K562 (cell line): ENCODE data around the gene ICA1. TPM values are rescaled to one million over a fixed set of nuclear protein-coding genes. Genes with fewer than 3 reads are reported as not detected.

ENCODE experiments used
- ATF1 ChIP-seq, 2 experiments: fragments of 450-650 bp in 1 of 2; IDR thresholded peaks; 2 replicates each; pipeline ENCODE4 v1.6.1; 2016; ENCODE audit warnings: missing compliant biosample characterization in 1 of 2, missing genetic modification characterization in 1 of 2
- CREM ChIP-seq: IDR thresholded peaks from 2 replicates; pipeline ENCODE4 v1.6.1; 2014; ENCODE audit warnings: antibody characterized with exemption, low read depth
- HCFC1 ChIP-seq: IDR thresholded peaks from 2 replicates; pipeline ENCODE4 v1.6.1; 2012; ENCODE audit warnings: low read depth, low read length, improper control_type of control experiment
- KLF16 ChIP-seq: IDR thresholded peaks from 2 replicates; pipeline ENCODE4 v1.6.1; 2016; ENCODE audit warnings: antibody characterized with exemption
- NONO ChIP-seq, 2 experiments: fragments of 200-400 bp in 1 of 2; fragments of 450-650 bp in 1 of 2; formaldehyde crosslinking in 1 of 2; IDR thresholded peaks; 2 replicates each; pipeline ENCODE4 v1.6.1; 2017; ENCODE audit warnings: low read depth in 2 of 2, mild to moderate bottlenecking in 2 of 2, moderate library complexity in 2 of 2, low read length in 1 of 2
- SMAD4 ChIP-seq: fragments of 250-450 bp; sonication (Bioruptor Pico); conservative IDR thresholded peaks from 2 replicates; pipeline ENCODE4 v1.8.0; 2021; ENCODE audit warnings: inconsistent platforms, mild to moderate bottlenecking, moderate library complexity
- ZNF436 ChIP-seq: fragments of 250-450, 450-650 bp; sonication (Bioruptor Pico); formaldehyde crosslinking; IDR thresholded peaks from 2 replicates; pipeline ENCODE4 v1.7.0; 2020; ENCODE audit warnings: mild to moderate bottlenecking
- polyA plus RNA-seq, 8 experiments: library from polyadenylated mRNA; depleted of rRNA in 4 of 8; stranded (reverse) in 5 of 8; unstranded in 3 of 8; fragments of >200 nt; fragmentation: Nextera tagmentation in 2 of 8; fragmentation: Illumina TruSeq in 1 of 8; extraction: Ambion mirVana in 2 of 8; extraction: Trizol in 1 of 8; gene quantifications; 2 replicates each; pipeline versions ENCODE4 v1.2.1 to v1.2.3, GENCODE V29; 2011 to 2014; ENCODE audit warnings: inconsistent platforms in 1 of 8, missing spikeins in 1 of 8
- total RNA-seq, 7 experiments: library from RNA; depleted of rRNA in 6 of 7; stranded (reverse); fragments of >200 nt in 6 of 7; fragmentation: Illumina TruSeq in 2 of 7; extraction: Trizol in 2 of 7; gene quantifications; 2 replicates each; pipeline versions ENCODE4 v1.2.1 to v1.2.3, GENCODE V29; 2011 to 2021; ENCODE audit warnings: low replicate concordance in 1 of 7
- TF ChIP-seq, protein P1 (sequence below): fragments of 250-450 bp; sonication (Bioruptor Pico); IDR thresholded peaks from 2 replicates; pipeline ENCODE4 v1.5.0; 2020; ENCODE audit warnings: mild to moderate bottlenecking, borderline replicate concordance
- TF ChIP-seq, protein P2 (sequence below): fragments of 450-650 bp; formaldehyde crosslinking; conservative IDR thresholded peaks from 2 replicates; pipeline ENCODE4 v1.4.0; 2022; ENCODE audit warnings: mild to moderate bottlenecking, missing genetic modification characterization
- TF ChIP-seq, protein P3 (sequence below): fragments of 450-650 bp; IDR thresholded peaks from 2 replicates; pipeline ENCODE4 v1.6.1; 2016; ENCODE audit warnings: mild to moderate bottlenecking, moderate library complexity

ICA1 gene
- total and polyA plus RNA-seq, 9 of the 15 experiments (the other 6 are each of a cell fraction or from before 2014, with no cell fraction given) = 7.1 to 22.3 (median 16.4) TPM

DNA sequence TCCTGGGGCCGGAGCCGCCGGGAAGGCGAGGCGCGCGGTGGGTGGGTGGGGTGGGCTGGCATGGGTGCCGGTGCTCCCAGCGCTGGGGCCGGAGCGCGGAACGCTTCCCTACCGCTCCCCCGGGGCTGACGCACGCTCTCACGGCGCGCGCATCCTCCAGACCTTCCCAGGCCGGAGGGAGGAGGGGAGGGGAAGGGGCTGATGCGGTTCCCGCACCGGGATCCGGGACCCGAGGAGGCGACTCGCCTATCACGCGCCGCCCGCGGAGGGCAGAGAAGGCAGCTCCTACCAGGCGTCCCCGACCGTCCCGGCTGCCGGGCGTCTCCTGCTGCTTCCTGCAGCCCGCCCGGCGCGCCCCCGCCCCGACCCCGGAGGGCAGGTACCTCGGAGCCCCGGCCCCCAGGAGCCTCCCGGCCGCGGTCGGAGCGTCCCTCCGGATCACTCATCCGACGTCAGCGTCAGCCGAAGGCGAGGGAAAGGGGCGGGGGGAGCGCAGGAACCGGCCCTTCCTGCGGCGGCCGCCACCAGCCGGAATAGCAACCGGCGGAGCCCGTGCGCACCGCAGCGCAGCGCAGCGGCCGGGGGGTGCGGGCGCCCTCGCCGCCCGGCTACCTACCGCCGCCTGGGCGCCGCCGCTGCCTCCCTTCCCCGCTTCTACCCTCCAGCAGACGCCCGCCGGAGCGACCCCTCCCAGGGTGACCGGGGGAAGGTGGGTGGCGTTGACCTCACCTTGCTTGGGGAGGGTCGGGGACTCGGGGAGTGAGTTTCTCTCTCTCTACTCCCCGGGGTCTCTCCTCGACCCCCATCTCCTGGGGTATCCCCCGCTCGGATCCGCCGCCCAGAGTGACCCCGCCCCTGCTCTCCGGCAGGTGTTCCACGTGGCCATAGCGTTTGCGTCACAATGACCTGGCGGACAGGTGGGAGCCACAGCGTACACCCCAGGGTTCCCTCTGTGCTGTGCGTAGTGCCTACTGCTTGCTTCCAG is at the start of gene ICA1 (continued):
- TF ChIP-seq SMAD4 (CRISPR knock-in tag) = peak; percentile 80
- TF ChIP-seq, protein P1, sequence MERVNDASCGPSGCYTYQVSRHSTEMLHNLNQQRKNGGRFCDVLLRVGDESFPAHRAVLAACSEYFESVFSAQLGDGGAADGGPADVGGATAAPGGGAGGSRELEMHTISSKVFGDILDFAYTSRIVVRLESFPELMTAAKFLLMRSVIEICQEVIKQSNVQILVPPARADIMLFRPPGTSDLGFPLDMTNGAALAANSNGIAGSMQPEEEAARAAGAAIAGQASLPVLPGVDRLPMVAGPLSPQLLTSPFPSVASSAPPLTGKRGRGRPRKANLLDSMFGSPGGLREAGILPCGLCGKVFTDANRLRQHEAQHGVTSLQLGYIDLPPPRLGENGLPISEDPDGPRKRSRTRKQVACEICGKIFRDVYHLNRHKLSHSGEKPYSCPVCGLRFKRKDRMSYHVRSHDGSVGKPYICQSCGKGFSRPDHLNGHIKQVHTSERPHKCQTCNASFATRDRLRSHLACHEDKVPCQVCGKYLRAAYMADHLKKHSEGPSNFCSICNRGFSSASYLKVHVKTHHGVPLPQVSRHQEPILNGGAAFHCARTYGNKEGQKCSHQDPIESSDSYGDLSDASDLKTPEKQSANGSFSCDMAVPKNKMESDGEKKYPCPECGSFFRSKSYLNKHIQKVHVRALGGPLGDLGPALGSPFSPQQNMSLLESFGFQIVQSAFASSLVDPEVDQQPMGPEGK (CRISPR knock-in tag) = no peak
- TF ChIP-seq CREM = peak; percentile 70
- TF ChIP-seq, protein P2, sequence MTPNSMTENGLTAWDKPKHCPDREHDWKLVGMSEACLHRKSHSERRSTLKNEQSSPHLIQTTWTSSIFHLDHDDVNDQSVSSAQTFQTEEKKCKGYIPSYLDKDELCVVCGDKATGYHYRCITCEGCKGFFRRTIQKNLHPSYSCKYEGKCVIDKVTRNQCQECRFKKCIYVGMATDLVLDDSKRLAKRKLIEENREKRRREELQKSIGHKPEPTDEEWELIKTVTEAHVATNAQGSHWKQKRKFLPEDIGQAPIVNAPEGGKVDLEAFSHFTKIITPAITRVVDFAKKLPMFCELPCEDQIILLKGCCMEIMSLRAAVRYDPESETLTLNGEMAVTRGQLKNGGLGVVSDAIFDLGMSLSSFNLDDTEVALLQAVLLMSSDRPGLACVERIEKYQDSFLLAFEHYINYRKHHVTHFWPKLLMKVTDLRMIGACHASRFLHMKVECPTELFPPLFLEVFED (CRISPR knock-in tag) = no peak
- TF ChIP-seq NONO (IDR thresholded peaks at IDR 0.05; ENCODE audit: low read depth in 2 of 2, low read length in 1 of 2) = peak; percentile 43 to 65; a peak in 2 of 4 replicates
- TF ChIP-seq ATF1 (CRISPR knock-in tag; IDR thresholded peaks at IDR 0.05) = no peak
- peak; percentile 80 for TF ChIP-seq ATF1 (tag; IDR thresholded peaks at IDR 0.05)
- no peak for TF ChIP-seq ZNF436 (CRISPR knock-in tag)
- peak; percentile 21; the same call in 1 of the 2 replicates for TF ChIP-seq HCFC1
- TF ChIP-seq, protein P3, sequence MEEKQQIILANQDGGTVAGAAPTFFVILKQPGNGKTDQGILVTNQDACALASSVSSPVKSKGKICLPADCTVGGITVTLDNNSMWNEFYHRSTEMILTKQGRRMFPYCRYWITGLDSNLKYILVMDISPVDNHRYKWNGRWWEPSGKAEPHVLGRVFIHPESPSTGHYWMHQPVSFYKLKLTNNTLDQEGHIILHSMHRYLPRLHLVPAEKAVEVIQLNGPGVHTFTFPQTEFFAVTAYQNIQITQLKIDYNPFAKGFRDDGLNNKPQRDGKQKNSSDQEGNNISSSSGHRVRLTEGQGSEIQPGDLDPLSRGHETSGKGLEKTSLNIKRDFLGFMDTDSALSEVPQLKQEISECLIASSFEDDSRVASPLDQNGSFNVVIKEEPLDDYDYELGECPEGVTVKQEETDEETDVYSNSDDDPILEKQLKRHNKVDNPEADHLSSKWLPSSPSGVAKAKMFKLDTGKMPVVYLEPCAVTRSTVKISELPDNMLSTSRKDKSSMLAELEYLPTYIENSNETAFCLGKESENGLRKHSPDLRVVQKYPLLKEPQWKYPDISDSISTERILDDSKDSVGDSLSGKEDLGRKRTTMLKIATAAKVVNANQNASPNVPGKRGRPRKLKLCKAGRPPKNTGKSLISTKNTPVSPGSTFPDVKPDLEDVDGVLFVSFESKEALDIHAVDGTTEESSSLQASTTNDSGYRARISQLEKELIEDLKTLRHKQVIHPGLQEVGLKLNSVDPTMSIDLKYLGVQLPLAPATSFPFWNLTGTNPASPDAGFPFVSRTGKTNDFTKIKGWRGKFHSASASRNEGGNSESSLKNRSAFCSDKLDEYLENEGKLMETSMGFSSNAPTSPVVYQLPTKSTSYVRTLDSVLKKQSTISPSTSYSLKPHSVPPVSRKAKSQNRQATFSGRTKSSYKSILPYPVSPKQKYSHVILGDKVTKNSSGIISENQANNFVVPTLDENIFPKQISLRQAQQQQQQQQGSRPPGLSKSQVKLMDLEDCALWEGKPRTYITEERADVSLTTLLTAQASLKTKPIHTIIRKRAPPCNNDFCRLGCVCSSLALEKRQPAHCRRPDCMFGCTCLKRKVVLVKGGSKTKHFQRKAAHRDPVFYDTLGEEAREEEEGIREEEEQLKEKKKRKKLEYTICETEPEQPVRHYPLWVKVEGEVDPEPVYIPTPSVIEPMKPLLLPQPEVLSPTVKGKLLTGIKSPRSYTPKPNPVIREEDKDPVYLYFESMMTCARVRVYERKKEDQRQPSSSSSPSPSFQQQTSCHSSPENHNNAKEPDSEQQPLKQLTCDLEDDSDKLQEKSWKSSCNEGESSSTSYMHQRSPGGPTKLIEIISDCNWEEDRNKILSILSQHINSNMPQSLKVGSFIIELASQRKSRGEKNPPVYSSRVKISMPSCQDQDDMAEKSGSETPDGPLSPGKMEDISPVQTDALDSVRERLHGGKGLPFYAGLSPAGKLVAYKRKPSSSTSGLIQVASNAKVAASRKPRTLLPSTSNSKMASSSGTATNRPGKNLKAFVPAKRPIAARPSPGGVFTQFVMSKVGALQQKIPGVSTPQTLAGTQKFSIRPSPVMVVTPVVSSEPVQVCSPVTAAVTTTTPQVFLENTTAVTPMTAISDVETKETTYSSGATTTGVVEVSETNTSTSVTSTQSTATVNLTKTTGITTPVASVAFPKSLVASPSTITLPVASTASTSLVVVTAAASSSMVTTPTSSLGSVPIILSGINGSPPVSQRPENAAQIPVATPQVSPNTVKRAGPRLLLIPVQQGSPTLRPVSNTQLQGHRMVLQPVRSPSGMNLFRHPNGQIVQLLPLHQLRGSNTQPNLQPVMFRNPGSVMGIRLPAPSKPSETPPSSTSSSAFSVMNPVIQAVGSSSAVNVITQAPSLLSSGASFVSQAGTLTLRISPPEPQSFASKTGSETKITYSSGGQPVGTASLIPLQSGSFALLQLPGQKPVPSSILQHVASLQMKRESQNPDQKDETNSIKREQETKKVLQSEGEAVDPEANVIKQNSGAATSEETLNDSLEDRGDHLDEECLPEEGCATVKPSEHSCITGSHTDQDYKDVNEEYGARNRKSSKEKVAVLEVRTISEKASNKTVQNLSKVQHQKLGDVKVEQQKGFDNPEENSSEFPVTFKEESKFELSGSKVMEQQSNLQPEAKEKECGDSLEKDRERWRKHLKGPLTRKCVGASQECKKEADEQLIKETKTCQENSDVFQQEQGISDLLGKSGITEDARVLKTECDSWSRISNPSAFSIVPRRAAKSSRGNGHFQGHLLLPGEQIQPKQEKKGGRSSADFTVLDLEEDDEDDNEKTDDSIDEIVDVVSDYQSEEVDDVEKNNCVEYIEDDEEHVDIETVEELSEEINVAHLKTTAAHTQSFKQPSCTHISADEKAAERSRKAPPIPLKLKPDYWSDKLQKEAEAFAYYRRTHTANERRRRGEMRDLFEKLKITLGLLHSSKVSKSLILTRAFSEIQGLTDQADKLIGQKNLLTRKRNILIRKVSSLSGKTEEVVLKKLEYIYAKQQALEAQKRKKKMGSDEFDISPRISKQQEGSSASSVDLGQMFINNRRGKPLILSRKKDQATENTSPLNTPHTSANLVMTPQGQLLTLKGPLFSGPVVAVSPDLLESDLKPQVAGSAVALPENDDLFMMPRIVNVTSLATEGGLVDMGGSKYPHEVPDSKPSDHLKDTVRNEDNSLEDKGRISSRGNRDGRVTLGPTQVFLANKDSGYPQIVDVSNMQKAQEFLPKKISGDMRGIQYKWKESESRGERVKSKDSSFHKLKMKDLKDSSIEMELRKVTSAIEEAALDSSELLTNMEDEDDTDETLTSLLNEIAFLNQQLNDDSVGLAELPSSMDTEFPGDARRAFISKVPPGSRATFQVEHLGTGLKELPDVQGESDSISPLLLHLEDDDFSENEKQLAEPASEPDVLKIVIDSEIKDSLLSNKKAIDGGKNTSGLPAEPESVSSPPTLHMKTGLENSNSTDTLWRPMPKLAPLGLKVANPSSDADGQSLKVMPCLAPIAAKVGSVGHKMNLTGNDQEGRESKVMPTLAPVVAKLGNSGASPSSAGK = peak; percentile 78
- peak; percentile 82 for TF ChIP-seq KLF16
